GM03348 (cell line): ENCODE results near the gene NEDD4L.

Source experiments
- DNase-seq: peaks from one replicate; pipeline ENCODE4 v3.0.0; 2012; ENCODE audit warnings: low spot score

Gene NEDD4L

GRCh38 chr18:58398648-58399398 is 354.8 kb downstream of the NEDD4L start:
- no peak for DNase-seq

DNA sequence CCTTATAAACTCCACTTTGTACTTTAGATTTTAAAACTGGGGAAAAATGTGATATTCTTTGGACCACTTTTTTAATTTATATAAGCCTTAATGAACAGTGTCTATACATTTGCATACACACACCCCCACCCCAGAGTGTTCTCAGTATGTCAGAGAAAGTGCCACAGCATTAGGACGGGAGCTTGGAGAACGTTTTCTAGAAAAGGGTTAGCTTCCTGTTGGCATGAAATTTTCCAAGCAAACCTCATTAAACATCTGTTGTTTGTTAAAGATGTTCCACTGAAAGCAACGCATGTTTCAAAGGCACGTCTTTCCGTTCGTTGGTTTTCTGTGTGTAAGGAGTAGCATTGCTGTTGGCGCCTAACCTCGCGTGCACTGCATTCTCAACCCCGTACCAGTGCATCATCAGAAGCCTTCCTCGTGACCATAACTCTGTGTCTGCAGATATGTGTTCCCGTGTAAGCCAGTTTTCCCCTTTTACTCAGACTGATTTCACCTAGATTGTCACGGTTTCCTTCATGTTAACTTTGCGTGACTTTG is 356.4 kb downstream of the NEDD4L start:
- DNase-seq: peak; percentile 72

DNA sequence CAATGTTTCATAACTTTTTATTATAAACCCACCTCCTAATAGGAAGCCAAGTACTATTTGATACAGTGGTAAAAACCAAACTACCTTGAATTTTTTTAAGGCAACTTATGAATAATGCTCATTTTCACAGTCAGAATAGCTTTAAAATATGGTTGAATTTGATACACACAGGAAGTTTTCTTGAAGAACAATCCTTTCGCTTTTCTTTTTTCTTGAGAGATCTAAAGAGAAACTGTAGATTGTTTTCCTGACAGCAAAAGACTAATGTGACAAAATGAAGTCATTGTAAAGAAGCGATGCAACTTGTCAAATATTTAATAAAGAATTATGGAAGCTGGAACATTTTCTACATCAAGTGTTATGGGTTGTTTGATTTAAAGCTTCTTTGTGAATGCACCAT is 357.2 kb downstream of the NEDD4L start:
- no peak for DNase-seq

- no peak for DNase-seq
These were observed 358.2 kb downstream of the NEDD4L start for GRCh38 chr18:58402247-58402646.

- no peak for DNase-seq
These were observed 359.1 kb downstream of the NEDD4L start for GRCh38 chr18:58402951-58403702.

GRCh38 chr18:58403799-58404455 is 359.9 kb downstream of the NEDD4L start:
- no peak for DNase-seq

DNA sequence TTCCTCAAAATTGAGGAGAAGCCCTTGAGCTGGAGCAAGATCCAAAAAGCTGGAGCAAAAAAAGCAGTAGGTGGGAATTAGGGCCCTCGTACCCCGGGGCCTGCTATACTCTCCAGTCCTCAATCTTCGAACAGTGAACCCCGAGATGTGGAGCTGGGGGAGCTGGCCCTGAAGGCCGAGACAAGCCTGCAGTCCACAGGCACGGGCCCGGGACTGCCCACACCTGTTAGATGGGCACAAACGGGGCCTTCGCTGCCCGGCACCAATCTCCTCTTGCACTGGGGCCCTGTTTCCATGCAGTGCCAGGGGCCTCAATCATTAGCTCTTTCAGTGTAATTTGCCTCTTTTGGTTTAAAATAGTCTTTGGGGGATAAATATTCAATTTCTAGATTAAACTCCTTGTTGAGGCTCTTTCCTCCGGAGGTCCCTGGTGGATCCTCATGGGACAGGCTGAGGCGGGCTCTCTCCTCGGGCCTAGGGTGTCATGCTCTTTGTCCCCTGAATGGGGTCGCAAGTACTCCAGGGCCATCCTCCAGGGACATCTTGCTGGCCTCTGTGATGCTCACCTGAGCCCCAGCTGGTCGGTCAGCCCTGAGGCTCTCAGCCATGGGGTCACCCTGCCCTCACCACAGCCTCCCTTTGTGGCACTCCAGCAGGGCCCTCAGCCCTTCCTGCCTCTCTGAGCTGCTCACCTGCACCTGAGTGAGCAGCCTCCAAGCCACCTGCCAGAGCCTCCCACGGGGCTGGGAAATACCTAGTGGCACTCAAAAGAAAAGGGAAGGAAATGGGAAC is 361.3 kb downstream of the NEDD4L start:
- DNase-seq: no peak

DNA sequence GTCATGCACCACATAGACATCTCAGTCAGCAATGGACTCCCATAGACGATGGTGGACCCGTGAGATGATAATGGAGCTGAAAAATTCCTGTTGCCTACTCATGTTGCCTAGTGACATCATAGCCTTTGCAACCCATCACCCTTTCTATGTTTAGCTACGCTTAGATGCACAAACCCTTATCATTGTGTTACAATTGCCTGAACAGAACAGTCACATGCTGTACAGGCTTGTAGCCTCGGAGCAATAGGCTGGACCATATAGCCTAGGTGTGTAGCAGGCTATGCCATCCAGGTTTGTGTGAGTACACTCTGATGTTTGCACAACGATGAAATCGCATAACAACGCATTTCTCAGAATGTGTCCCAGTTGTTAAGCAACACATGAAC is 363.2 kb downstream of the NEDD4L start:
- DNase-seq: no peak

- DNase-seq: no peak
These were observed 363.8 kb downstream of the NEDD4L start for GRCh38 chr18:58407649-58408407.

- DNase-seq: no peak
These were observed 364.6 kb downstream of the NEDD4L start for GRCh38 chr18:58408665-58409064.

DNA sequence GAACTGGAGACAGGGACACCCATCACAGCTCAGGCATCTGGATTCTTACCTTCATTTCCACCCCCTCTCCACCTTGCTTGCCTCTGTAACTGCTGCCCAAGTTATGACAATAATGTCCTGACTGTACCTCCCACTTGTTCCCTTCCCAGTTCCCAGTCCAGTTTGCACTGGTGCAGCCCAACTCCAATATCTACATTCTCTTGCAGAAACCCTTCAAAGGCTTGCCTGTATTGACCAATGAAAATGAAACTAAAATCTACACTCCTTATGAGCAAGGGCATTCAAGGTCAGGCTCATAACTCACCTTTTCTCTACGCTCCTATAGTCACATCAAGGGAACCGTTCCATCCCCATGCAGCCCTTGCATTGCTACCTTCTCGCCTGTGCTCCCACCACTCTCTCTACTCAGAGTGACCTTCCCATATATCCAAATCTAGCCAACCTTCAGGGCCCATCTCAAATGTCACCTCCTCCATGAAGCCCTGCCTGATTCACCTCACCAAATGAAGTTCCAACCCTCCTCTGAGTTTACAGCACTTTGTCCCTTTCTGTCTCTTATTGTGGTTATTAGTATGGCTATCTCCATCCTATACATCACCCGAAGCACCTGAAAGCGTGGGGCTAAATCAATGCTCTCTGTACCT is 365.9 kb downstream of the NEDD4L start:
- DNase-seq: no peak

DNA sequence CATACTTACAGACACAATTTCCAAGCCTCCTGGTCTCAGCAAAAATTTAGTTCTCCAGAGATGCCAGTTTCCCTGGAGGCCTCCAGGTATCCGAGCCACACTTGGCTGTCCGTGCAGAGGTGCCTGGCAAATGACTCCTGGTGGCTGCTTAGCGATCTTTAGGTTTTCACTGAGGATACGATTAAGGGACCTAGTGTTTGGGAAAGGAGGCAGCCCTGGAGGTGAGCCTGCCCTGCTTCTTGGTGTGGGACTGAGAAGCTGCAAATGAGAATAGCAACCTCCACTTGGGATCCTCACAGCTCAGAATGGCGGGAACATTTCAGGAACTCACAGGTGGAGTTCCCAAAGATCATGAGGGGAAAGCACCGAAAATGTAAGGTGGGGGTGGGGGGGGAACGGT is 367.3 kb downstream of the NEDD4L start:
- DNase-seq: no peak

GRCh38 chr18:58412844-58413666 is 369.0 kb downstream of the NEDD4L start:
- DNase-seq: no peak

- DNase-seq: no peak
These were observed 369.9 kb downstream of the NEDD4L start for GRCh38 chr18:58413667-58414628.

DNA sequence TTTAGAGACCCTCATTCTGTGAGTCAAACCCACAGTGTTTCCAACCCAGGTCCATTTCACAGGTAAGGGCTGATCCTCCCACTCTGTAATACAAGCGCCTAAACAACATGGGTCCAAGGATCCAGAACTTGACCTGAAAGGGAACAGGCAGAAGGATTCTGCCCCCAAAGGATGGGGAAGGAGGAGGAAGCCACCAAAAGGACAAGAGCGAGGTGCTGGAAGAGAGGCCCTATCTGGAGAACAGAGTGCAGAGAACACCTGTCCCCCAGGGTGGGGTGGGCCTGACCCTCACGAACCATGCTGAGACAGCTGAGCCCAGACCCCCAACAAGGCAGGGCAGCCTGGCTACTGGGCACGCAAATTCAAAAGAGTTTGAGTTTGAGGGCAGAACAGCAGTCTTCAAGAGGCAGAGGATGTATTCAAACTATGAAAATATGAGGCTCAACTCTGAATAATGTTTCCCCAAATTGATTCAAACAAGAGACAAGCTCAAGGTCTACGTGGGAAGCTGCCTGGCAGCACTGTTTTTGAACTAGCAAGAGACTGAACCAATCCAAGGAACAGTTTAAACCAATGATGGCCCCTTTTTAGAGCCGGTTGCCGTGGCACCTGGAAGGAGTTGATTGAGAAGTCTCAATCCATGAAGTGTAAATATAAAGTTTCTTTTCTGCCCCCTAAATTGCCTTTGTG is 372.1 kb downstream of the NEDD4L start:
- no peak for DNase-seq

DNA sequence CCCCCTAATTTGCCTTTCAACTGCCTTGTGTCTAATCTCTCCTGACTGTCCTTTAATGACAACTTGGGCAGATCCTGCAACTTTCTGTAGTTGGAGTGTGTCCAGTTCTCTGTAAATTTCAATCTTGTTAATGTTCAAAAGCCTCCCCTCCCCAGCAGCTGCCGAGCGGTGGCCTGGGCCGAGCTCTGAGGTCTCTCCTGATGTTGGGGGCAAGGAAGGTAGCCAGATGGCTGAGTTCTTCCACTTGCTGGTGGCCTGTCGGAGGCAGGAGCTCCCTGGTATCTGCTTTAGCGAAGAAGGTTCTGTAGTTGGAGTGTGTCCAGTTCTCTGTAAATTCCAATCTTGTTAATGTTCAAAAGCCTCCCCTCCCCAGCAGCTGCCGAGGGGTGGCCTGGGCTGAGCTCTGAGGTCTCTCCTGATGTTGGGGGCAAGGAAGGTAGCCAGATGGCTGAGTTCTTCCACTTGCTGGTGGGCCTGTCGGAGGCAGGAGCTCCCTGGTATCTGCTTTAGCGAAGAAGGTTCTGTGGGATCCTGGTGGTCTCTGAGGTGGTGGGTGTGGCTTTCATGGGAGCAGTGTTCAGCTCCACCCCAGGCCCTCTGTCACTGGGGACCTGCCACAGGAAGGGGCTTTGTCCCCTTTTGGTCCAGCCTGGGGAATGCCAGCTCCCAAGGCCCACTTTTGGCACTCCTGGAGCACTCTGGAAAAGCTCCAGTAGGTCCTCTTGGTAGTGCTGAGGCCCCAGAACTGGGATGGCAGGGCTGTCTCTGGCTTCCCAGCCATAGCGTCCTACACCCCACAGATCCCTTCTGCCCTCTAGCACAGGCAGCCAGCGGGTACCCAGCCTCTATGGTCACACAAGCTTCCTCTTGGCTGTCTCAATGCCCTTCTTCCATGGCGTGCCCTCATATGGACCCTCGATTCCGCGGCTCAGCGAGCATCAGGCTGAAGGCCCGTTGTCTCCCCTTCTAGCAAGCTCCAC is 373.0 kb downstream of the NEDD4L start:
- peak; percentile 39 for DNase-seq

GRCh38 chr18:58417752-58418151 is 373.7 kb downstream of the NEDD4L start:
- no peak for DNase-seq
